Measurements from ENCODE around the gene YPEL3. TPM values are rescaled to one million over a fixed set of nuclear protein-coding genes. Genes with fewer than 3 reads are reported as not detected.

YPEL3 gene
- total RNA-seq, 1 donor from 2014 or later, result 93.6 TPM

DNA sequence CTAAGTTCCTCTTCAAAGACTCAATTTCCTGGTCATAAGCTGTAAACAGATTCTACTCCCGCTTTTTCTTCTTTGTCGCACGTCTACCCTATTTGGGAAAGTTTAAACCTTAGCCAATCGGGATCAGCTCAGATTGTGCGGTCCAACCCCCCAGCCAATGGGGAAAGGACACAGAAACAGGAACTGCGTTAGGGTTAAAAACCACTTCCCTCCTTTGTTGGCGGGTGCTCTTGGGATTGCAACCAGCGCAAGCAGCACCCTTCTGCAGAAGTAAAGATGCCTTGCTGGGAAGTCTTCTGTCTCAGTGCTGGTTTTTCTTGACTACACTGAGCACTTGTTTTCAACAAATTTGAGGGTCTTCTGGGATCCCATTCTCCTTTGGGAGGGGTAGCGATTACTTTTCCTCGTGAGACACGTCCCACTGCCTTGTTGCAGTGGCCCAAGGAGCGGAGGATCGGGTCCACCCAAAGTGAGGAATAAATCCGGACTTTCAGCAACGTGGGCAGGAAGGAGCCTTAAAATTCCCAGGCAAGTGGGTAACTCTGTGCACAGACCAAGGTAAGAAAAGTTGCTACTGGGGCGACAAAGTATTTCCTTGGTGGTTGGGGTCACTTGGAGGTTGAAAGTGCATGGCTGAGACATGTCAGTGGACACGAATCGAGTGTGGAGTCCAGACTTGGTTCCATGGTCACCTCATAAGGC is 1.0 kb upstream of the YPEL3 start:
- DNase-seq (no peak), ATAC-seq (no peak)
- peak overlapping the region; percentile 84 for H3K4me3 ChIP-seq
- H3K36me3 ChIP-seq, result peaks cover 18% of the 10 kb centered on the region
- H3K27ac ChIP-seq, result peak overlapping the region; percentile 94
- H3K4me1 ChIP-seq, result peaks cover 36% of the 10 kb centered on the region
- TF ChIP-seq, protein P1, sequence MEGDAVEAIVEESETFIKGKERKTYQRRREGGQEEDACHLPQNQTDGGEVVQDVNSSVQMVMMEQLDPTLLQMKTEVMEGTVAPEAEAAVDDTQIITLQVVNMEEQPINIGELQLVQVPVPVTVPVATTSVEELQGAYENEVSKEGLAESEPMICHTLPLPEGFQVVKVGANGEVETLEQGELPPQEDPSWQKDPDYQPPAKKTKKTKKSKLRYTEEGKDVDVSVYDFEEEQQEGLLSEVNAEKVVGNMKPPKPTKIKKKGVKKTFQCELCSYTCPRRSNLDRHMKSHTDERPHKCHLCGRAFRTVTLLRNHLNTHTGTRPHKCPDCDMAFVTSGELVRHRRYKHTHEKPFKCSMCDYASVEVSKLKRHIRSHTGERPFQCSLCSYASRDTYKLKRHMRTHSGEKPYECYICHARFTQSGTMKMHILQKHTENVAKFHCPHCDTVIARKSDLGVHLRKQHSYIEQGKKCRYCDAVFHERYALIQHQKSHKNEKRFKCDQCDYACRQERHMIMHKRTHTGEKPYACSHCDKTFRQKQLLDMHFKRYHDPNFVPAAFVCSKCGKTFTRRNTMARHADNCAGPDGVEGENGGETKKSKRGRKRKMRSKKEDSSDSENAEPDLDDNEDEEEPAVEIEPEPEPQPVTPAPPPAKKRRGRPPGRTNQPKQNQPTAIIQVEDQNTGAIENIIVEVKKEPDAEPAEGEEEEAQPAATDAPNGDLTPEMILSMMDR (IDR thresholded peaks at IDR 0.05), result no peak
- intact Hi-C loops (cut with DNase I), result no loop called here
- no peaks in the 10 kb centered on the region for H3K27me3 ChIP-seq
- H3K9me3 ChIP-seq, result no peaks in the 10 kb centered on the region

DNA sequence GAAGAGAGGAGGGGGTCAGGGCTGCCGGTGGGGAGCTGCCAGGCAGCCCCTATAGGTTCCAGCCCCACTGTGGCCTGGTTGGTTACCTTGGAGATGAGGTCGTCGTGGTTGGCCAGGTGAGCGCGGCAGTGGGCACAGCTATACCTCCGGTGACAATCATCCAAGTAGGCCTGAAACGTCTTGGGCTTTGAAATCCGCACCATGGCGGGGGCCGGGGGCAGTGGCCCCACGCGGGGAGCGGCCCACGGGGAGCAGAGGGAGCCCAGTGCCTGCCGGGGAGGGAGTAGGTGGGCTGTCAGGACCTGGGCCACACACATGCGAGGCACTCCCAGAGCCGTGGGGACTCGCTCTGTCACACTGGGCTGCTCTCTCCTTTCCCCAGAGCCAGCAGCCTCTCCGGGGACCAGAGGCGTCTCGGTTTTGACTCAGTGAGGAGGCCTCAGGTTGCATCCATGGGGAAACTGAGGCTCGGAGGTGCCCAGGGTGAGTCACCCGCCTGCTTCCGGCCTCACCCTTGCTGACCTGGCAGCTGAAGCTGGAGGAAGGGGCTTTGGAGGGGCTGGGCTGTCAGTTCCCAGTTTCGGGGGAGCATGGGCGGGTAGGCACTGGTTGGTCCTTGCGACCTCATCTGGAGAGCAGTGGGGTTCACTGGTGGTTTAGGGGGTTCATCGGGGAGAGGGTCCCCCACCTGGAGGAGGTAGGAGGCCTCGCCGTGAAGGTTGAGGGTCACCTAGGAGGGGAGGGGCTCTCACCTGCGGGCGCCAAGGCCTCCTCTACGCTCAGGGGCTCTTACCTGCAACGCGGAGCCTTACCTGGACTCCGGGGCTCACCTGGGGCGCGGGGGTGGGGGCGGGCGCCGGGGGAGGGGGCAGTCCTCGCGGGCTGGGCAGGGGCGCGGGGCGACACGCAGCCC is 591 bp downstream of the YPEL3 start:
- H3K27me3 ChIP-seq, result no peaks in the 10 kb centered on the region
- TF ChIP-seq, protein P1 (IDR thresholded peaks at IDR 0.05), result no peak
- H3K36me3 ChIP-seq, result peaks cover 18% of the 10 kb centered on the region
- no peaks in the 10 kb centered on the region for H3K9me3 ChIP-seq
- DNase-seq (peak; percentile 72), ATAC-seq (no peak)
- peak overlapping the region; percentile 94 for H3K27ac ChIP-seq
- intact Hi-C loops (cut with DNase I), result no loop called here
- peaks cover 48% of the 10 kb centered on the region for H3K4me1 ChIP-seq
- peak overlapping the region; percentile 84 for H3K4me3 ChIP-seq

DNA sequence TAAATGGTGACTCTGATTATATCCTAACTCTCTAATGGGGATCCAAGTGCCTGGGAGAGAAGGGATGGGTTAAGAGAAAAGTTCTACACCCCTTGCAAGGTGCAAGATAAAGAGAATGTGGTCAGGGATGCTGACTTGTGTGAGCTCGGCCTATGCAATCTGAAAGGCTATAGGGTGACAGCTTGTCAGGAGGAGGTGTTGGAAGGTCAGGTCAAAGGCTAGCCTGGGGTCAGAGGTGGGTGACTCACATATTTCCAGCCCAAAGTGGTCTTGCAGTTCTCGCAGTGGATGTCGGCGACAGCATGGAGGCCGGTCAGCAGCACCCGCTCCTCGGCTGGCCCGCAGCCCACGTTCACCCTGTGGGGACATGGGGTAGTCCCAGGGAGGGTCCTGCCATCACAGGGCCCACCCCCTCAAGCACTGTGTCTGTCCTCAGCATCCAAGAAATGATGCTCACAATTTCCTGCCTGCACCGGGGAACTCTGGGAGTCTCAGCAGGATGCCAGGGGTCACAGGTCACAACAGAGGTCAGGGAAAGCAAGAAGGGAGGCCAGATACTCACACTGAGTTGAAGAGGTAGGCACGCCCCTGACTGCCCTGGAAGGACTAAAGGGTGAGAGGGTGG is 1.4 kb downstream of the YPEL3 start:
- intact Hi-C loops (cut with DNase I), result no loop called here

DNA sequence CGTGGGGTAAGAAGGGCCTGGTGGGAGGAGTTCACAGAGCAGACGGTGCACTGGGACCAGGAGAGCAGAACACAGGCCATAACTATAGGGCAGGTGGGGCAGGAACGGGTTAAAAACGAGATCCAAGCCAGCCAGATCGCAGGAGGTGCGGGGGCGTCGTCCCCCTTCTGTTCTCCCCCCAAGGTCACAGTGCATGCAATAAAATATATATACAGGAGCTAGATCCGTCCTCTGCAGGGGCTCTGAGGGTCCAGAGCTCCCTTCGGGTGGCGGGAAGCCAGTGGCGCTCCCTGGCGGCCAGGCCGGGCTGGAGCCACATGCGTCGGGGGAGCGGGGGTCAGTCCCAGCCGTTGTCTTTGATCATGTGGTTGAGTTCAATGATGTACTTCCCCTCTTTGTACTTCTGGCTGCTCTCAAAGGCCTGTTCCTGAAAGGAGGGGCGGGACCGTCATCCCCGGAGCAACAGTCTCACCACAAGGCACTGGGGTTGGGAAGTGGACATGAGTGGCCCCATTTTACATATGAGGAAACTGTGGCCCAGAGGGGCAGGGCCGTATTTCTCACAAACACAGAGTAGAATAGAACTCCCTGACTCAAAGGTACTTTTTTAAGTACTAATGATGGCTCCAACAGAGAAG is 3.5 kb downstream of the YPEL3 start:
- H3K27ac ChIP-seq, result peak overlapping the region; percentile 79
- ATAC-seq, result peak; percentile 74
- H3K4me1 ChIP-seq, result peaks cover 48% of the 10 kb centered on the region
- no peaks in the 10 kb centered on the region for H3K9me3 ChIP-seq
- peak; percentile 92 for DNase-seq
- TF ChIP-seq, protein P1 (IDR thresholded peaks at IDR 0.05), result peak; percentile 69
- no peaks in the 10 kb centered on the region for H3K27me3 ChIP-seq
- peak overlapping the region; percentile 62 for H3K4me3 ChIP-seq
- peaks cover 18% of the 10 kb centered on the region for H3K36me3 ChIP-seq
- intact Hi-C loops (cut with DNase I), result no loop called here

More for the DNA sequence above, 1.4 kb downstream of the YPEL3 start:
- no peak for ATAC-seq
- Histone ChIP-seq H3K27me3 (no peaks in the 10 kb centered on the region), H3K4me1 (peaks cover 48% of the 10 kb centered on the region), H3K4me3 (peak overlapping the region; percentile 84), H3K9me3 (no peaks in the 10 kb centered on the region), H3K27ac (peak overlapping the region; percentile 94), H3K36me3 (peaks cover 18% of the 10 kb centered on the region)
- no peak for DNase-seq
- TF ChIP-seq, protein P1 (IDR thresholded peaks at IDR 0.05), result no peak

Data from upper lobe of right lung (tissue), 1 donor.